Activated naive CD8-positive, alpha-beta T cell treated with anti-CD3 and anti-CD28 coated beads, Interleukin-2, amount 10 ng/mL, durations not matched to agents 7 days and 5 days (primary cell): Measurements from ENCODE around the gene ADRM1. TPM values are rescaled to one million over a fixed set of nuclear protein-coding genes. Genes with fewer than 3 reads are reported as not detected.

Source experiments
- ATAC-seq: fragments of 150-1000 bp; cut with Tn5 transposase; one replicate; pipeline ENCODE4 v1.10.0; 2021; ENCODE audit warnings: low read depth, moderate library complexity
- POLR2A ChIA-PET: fragments of 350-600 bp; sonication (Branson Sonifier 250); formaldehyde crosslinking; loops from one replicate; lab custom pipeline; 2021; ENCODE audit warnings: antibody characterized with exemption; lab: Charles Lee
- DNase-seq: peaks from one replicate; pipeline ENCODE4 v3.0.0; 2021
- H3K27ac Mint-ChIP-seq: one replicate; pipeline ENCODE4 v1.8.0; 2022; ENCODE audit warnings: mild to moderate bottlenecking, mixed read lengths
- H3K27me3 Mint-ChIP-seq: one replicate; pipeline ENCODE4 v1.8.0; 2022; ENCODE audit warnings: mild to moderate bottlenecking, moderate library complexity, mixed read lengths
- H3K36me3 Mint-ChIP-seq: one replicate; pipeline ENCODE4 v1.8.0; 2021; ENCODE audit warnings: mild to moderate bottlenecking, mixed read lengths
- H3K4me1 Mint-ChIP-seq: one replicate; pipeline ENCODE4 v1.8.0; 2021; ENCODE audit warnings: mixed read lengths
- H3K4me3 Mint-ChIP-seq: one replicate; pipeline ENCODE4 v1.8.0; 2022; ENCODE audit warnings: mild to moderate bottlenecking, moderate library complexity, mixed read lengths
- H3K9me3 Mint-ChIP-seq: one replicate; pipeline ENCODE4 v1.8.0; 2021; ENCODE audit warnings: mixed read lengths
- total RNA-seq, 2 experiments: library from RNA; stranded (reverse); gene quantifications; one replicate each; pipeline ENCODE4 v1.2.3, GENCODE V29; 2021

The ADRM1 gene
- total RNA-seq, 2 experiments from 2014 or later, result 72.4 to 74.6 TPM

GRCh38 chr20:62269378-62269777, 33.4 kb upstream of the ADRM1 start:
- Mint-ChIP-seq H3K27ac (no peak overlapping the region), H3K9me3 (no peaks in the 10 kb centered on the region), H3K4me1 (no peaks in the 10 kb centered on the region), H3K36me3 (peaks cover 6% of the 10 kb centered on the region), H3K27me3 (no peaks in the 10 kb centered on the region), H3K4me3 (no peak overlapping the region)
- DNase-seq (no peak), ATAC-seq (no peak)
- POLR2A ChIA-PET, result no interaction called here

- no peaks in the 10 kb centered on the region for H3K4me1 Mint-ChIP-seq
- no peaks in the 10 kb centered on the region for H3K27me3 Mint-ChIP-seq
- POLR2A ChIA-PET, result no interaction called here
- DNase-seq (no peak), ATAC-seq (no peak)
- no peak overlapping the region for H3K4me3 Mint-ChIP-seq
- H3K9me3 Mint-ChIP-seq, result no peaks in the 10 kb centered on the region
- peaks cover 3% of the 10 kb centered on the region for H3K36me3 Mint-ChIP-seq
- no peak overlapping the region for H3K27ac Mint-ChIP-seq
Observed at GRCh38 chr20:62269871-62270270, 32.9 kb upstream of the ADRM1 start.

- peaks cover 2% of the 10 kb centered on the region for H3K36me3 Mint-ChIP-seq
- no peak overlapping the region for H3K4me3 Mint-ChIP-seq
- ATAC-seq (no peak), DNase-seq (no peak)
- POLR2A ChIA-PET, result no interaction called here
- no peaks in the 10 kb centered on the region for H3K9me3 Mint-ChIP-seq
- H3K27me3 Mint-ChIP-seq, result no peaks in the 10 kb centered on the region
- H3K4me1 Mint-ChIP-seq, result no peaks in the 10 kb centered on the region
- no peak overlapping the region for H3K27ac Mint-ChIP-seq
Observed at GRCh38 chr20:62272200-62272599, 30.6 kb upstream of the ADRM1 start.

GRCh38 chr20:62273416-62273815, 29.4 kb upstream of the ADRM1 start:
- DNase-seq, result no peak
- H3K36me3 Mint-ChIP-seq, result peaks cover 2% of the 10 kb centered on the region
- no peaks in the 10 kb centered on the region for H3K4me1 Mint-ChIP-seq
- H3K4me3 Mint-ChIP-seq, result no peak overlapping the region
- H3K9me3 Mint-ChIP-seq, result no peaks in the 10 kb centered on the region
- no peak overlapping the region for H3K27ac Mint-ChIP-seq
- POLR2A ChIA-PET, result no interaction called here
- ATAC-seq, result no peak
- no peaks in the 10 kb centered on the region for H3K27me3 Mint-ChIP-seq

GRCh38 chr20:62274332-62274950, 28.4 kb upstream of the ADRM1 start:
- Mint-ChIP-seq H3K4me1 (no peaks in the 10 kb centered on the region), H3K9me3 (no peaks in the 10 kb centered on the region), H3K27me3 (no peaks in the 10 kb centered on the region), H3K36me3 (peaks cover 2% of the 10 kb centered on the region), H3K4me3 (no peak overlapping the region), H3K27ac (no peak overlapping the region)
- ATAC-seq (no peak), DNase-seq (no peak)
- POLR2A ChIA-PET, result no interaction called here

GRCh38 chr20:62275219-62275618, 27.6 kb upstream of the ADRM1 start:
- H3K27ac Mint-ChIP-seq, result no peak overlapping the region
- no peak overlapping the region for H3K4me3 Mint-ChIP-seq
- no peak for DNase-seq
- H3K27me3 Mint-ChIP-seq, result no peaks in the 10 kb centered on the region
- peaks cover 2% of the 10 kb centered on the region for H3K36me3 Mint-ChIP-seq
- ATAC-seq, result no peak
- H3K9me3 Mint-ChIP-seq, result no peaks in the 10 kb centered on the region
- POLR2A ChIA-PET, result no interaction called here
- no peaks in the 10 kb centered on the region for H3K4me1 Mint-ChIP-seq

- Mint-ChIP-seq H3K27me3 (no peaks in the 10 kb centered on the region), H3K27ac (no peak overlapping the region), H3K9me3 (no peaks in the 10 kb centered on the region), H3K4me1 (no peaks in the 10 kb centered on the region), H3K4me3 (no peak overlapping the region), H3K36me3 (peaks cover 2% of the 10 kb centered on the region)
- ATAC-seq (no peak), DNase-seq (no peak)
- POLR2A ChIA-PET, result no interaction called here
Observed at GRCh38 chr20:62276439-62276838, 26.4 kb upstream of the ADRM1 start.

- Mint-ChIP-seq H3K4me1 (no peaks in the 10 kb centered on the region), H3K4me3 (no peak overlapping the region), H3K27me3 (no peaks in the 10 kb centered on the region), H3K27ac (no peak overlapping the region), H3K36me3 (peaks cover 2% of the 10 kb centered on the region), H3K9me3 (no peaks in the 10 kb centered on the region)
- DNase-seq (no peak), ATAC-seq (no peak)
- POLR2A ChIA-PET, result no interaction called here
Observed at GRCh38 chr20:62277253-62277652, 25.5 kb upstream of the ADRM1 start.

- peaks cover 1% of the 10 kb centered on the region for H3K36me3 Mint-ChIP-seq
- no peak for DNase-seq
- H3K9me3 Mint-ChIP-seq, result no peaks in the 10 kb centered on the region
- no peak for ATAC-seq
- H3K27ac Mint-ChIP-seq, result no peak overlapping the region
- no peaks in the 10 kb centered on the region for H3K27me3 Mint-ChIP-seq
- H3K4me1 Mint-ChIP-seq, result no peaks in the 10 kb centered on the region
- no peak overlapping the region for H3K4me3 Mint-ChIP-seq
- POLR2A ChIA-PET, result no interaction called here
Observed at GRCh38 chr20:62280303-62280702, 22.5 kb upstream of the ADRM1 start.

- Mint-ChIP-seq H3K4me3 (no peak overlapping the region), H3K9me3 (no peaks in the 10 kb centered on the region), H3K27me3 (no peaks in the 10 kb centered on the region), H3K27ac (no peak overlapping the region), H3K4me1 (no peaks in the 10 kb centered on the region), H3K36me3 (no peaks in the 10 kb centered on the region)
- no peak for DNase-seq
- no peak for ATAC-seq
- POLR2A ChIA-PET, result no interaction called here
Observed at GRCh38 chr20:62281161-62281933, 21.4 kb upstream of the ADRM1 start.

GRCh38 chr20:62282103-62282502, 20.7 kb upstream of the ADRM1 start:
- no peak for ATAC-seq
- Mint-ChIP-seq H3K4me1 (no peaks in the 10 kb centered on the region), H3K9me3 (no peaks in the 10 kb centered on the region), H3K4me3 (no peak overlapping the region), H3K27ac (no peak overlapping the region), H3K27me3 (no peaks in the 10 kb centered on the region), H3K36me3 (no peaks in the 10 kb centered on the region)
- POLR2A ChIA-PET, result no interaction called here
- no peak for DNase-seq

- Mint-ChIP-seq H3K27me3 (no peaks in the 10 kb centered on the region), H3K4me1 (no peaks in the 10 kb centered on the region), H3K4me3 (no peak overlapping the region), H3K27ac (no peak overlapping the region), H3K36me3 (no peaks in the 10 kb centered on the region), H3K9me3 (no peaks in the 10 kb centered on the region)
- ATAC-seq (no peak), DNase-seq (no peak)
- POLR2A ChIA-PET, result no interaction called here
Observed at GRCh38 chr20:62282877-62283503, 19.8 kb upstream of the ADRM1 start.

- ATAC-seq (no peak), DNase-seq (no peak)
- POLR2A ChIA-PET, result no interaction called here
- Mint-ChIP-seq H3K27me3 (no peaks in the 10 kb centered on the region), H3K4me1 (no peaks in the 10 kb centered on the region), H3K27ac (no peak overlapping the region), H3K36me3 (no peaks in the 10 kb centered on the region), H3K4me3 (no peak overlapping the region), H3K9me3 (no peaks in the 10 kb centered on the region)
Observed at GRCh38 chr20:62284448-62284847, 18.3 kb upstream of the ADRM1 start.

GRCh38 chr20:62285151-62285550, 17.6 kb upstream of the ADRM1 start:
- H3K27ac Mint-ChIP-seq, result no peak overlapping the region
- POLR2A ChIA-PET, result no interaction called here
- no peak overlapping the region for H3K4me3 Mint-ChIP-seq
- DNase-seq (no peak), ATAC-seq (no peak)
- H3K36me3 Mint-ChIP-seq, result no peaks in the 10 kb centered on the region
- no peaks in the 10 kb centered on the region for H3K27me3 Mint-ChIP-seq
- no peaks in the 10 kb centered on the region for H3K9me3 Mint-ChIP-seq
- H3K4me1 Mint-ChIP-seq, result no peaks in the 10 kb centered on the region
